Measurements from ENCODE around the gene ATP8B4. TPM values are rescaled to one million over a fixed set of nuclear protein-coding genes. Genes with fewer than 3 reads are reported as not detected.

The ATP8B4 gene
- total RNA-seq, 1 donor from 2014 or later, result 1.1 TPM

DNA sequence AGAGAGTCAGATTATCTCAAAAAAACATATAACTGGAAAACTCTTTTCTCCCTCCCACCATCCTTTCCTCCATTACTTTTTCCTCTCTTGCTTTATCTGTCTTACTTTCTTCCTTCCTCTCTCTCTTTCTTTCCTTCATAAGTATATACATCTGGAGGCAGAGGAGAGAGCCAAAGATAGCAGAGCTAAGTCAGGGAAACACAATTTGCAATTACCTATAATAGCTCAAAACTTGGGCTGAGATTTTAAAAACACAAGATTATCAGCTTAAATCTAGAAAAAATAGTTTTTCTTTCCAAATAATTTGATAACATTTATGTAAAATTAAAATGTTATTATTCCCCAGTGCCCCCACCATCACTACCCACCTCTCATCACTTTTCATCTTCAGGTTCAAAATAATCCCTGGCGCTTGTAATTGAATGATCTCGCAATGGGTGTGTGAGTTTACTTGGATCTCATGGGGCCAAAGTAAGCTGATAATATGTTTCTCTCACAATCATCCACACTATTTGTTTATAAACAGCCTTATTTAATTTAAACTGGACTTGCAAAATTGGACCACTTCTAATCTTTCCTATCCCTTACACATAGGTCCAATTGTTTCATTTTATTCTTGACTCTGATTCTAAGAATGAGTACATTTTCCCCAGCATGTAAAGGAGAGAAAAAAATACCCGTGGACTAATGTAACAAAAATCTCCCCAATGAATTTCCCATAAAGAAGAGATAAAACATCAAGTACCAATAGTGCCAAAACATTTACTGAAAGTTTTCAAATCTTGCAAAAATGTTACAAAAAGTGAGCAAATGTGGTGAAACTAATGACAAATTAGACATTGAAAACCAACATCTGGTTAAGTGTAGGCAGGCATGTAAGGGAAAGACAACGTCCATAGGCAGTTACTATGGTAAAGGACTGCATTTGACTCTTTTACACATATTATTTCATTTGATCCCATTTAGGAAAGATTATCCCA is 261.2 kb downstream of the ATP8B4 start:
- TF ChIP-seq, protein P1, sequence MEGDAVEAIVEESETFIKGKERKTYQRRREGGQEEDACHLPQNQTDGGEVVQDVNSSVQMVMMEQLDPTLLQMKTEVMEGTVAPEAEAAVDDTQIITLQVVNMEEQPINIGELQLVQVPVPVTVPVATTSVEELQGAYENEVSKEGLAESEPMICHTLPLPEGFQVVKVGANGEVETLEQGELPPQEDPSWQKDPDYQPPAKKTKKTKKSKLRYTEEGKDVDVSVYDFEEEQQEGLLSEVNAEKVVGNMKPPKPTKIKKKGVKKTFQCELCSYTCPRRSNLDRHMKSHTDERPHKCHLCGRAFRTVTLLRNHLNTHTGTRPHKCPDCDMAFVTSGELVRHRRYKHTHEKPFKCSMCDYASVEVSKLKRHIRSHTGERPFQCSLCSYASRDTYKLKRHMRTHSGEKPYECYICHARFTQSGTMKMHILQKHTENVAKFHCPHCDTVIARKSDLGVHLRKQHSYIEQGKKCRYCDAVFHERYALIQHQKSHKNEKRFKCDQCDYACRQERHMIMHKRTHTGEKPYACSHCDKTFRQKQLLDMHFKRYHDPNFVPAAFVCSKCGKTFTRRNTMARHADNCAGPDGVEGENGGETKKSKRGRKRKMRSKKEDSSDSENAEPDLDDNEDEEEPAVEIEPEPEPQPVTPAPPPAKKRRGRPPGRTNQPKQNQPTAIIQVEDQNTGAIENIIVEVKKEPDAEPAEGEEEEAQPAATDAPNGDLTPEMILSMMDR (IDR thresholded peaks at IDR 0.05; ENCODE audit: insufficient read depth, low read length, severe bottlenecking), result no peak
- no peaks in the 10 kb centered on the region for H3K36me3 ChIP-seq (ENCODE audit: control insufficient read depth, insufficient read depth, low read length)
- no peak for DNase-seq (ENCODE audit: low read depth)
- H3K4me3 ChIP-seq (ENCODE audit: low read depth, low read length), result no peak overlapping the region
- H3K27me3 ChIP-seq (ENCODE audit: control insufficient read depth, insufficient read depth, low read length), result no peaks in the 10 kb centered on the region
- FAIRE-seq, result no peak

DNA sequence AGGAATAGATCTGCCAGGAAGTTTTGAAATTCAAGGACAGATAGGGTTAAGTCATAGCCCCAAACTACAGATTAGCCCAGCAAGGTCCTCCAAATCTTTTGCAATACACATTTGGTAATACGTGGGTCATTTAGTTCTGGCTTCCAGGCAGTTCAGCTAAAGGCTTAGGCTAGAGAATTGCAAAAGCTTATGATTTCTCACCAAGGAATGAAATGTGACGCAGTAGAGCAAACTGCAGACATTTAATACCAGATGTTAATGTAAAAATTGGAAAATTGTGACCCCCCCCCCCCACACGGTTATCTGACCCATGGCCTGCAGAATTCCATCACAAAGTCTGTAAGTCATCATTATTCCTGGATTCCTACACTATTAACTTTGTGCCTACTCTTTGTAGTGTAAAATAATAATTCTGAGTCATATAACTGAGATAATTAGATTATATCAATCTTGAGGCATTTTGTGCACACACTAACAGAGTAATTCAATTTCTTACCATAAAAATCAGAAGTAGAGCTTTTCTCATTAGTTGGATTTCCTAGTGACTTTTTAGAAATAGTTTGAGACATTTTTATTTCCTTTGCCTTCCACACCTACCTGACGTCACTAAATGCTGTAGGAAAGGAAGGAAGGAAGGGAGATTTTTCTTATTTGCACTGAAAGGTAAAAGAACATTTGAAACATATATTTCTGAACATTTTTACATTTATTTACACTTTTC is 263.0 kb downstream of the ATP8B4 start:
- no peaks in the 10 kb centered on the region for H3K27me3 ChIP-seq (ENCODE audit: control insufficient read depth, insufficient read depth, low read length)
- no peak overlapping the region for H3K4me3 ChIP-seq (ENCODE audit: low read depth, low read length)
- DNase-seq (ENCODE audit: low read depth), result peak; percentile 50
- no peaks in the 10 kb centered on the region for H3K36me3 ChIP-seq (ENCODE audit: control insufficient read depth, insufficient read depth, low read length)
- FAIRE-seq, result no peak
- TF ChIP-seq, protein P1 (IDR thresholded peaks at IDR 0.05; ENCODE audit: insufficient read depth, low read length, severe bottlenecking), result no peak

DNA sequence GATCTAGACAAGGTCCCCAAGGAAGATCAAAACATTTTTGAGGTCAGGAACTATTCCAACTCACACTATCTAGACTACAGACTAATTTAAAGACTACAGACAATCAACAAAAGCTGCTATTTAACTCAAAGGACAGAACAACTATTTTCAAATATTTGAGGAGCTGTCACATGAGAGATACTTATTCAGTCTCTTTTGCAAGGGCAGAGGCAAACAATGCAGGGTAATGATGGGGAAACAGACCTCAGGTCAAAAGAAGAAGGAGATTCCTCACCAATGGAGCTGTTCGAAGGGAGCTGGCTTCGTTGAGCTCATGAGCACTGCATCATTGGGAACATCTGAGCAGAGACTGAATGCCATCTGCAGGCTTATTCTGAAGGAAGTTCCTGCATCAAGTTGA is 266.3 kb downstream of the ATP8B4 start:
- no peaks in the 10 kb centered on the region for H3K27me3 ChIP-seq (ENCODE audit: control insufficient read depth, insufficient read depth, low read length)
- no peak overlapping the region for H3K4me3 ChIP-seq (ENCODE audit: low read depth, low read length)
- H3K36me3 ChIP-seq (ENCODE audit: control insufficient read depth, insufficient read depth, low read length), result no peaks in the 10 kb centered on the region
- TF ChIP-seq, protein P1 (IDR thresholded peaks at IDR 0.05; ENCODE audit: insufficient read depth, low read length, severe bottlenecking), result no peak
- no peak for FAIRE-seq
- DNase-seq (ENCODE audit: low read depth), result no peak

DNA sequence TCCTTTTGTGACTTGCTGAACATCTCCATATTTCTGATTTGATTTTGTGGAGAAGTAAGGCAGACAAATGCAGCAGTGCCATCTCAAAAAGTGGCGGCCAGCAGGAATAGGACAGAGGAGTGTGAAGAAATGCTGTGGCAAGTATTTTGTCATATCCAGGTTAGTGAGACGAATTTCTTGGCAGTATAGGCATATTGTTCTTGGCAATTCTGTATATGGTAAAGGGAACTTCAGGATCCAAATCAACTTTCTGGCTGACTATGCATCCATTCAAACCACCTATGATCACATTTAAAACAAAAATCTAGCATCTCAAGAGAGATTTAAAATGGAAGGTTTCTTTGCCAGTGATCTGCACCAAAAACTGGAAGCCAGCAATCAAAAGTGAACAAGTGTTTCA is 270.2 kb downstream of the ATP8B4 start:
- DNase-seq (ENCODE audit: low read depth), result no peak
- H3K4me3 ChIP-seq (ENCODE audit: low read depth, low read length), result no peak overlapping the region
- H3K36me3 ChIP-seq (ENCODE audit: control insufficient read depth, insufficient read depth, low read length), result no peaks in the 10 kb centered on the region
- no peak for FAIRE-seq
- H3K27me3 ChIP-seq (ENCODE audit: control insufficient read depth, insufficient read depth, low read length), result no peaks in the 10 kb centered on the region
- TF ChIP-seq, protein P1 (IDR thresholded peaks at IDR 0.05; ENCODE audit: insufficient read depth, low read length, severe bottlenecking), result no peak

DNA sequence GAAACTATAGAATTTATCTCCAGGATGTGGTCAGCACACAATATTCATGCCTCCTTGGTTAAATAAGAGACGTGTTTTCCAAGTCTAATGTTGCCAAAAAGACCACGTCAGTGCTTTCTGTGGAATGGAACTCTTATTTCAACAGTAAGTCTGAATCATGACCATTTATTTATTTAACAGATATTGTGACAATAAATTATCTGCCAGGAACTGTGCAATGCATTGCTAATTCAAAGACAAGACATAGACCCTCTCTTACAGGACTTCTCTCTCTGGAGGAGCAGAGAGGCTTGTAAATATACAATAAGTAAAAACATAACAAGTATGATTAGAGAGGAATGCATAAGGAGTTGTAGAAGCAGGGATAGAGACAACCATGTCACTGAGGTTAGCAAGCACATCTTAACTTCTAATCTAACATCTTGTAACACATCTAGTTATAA is 270.7 kb downstream of the ATP8B4 start:
- TF ChIP-seq, protein P1 (IDR thresholded peaks at IDR 0.05; ENCODE audit: insufficient read depth, low read length, severe bottlenecking), result no peak
- H3K4me3 ChIP-seq (ENCODE audit: low read depth, low read length), result no peak overlapping the region
- H3K27me3 ChIP-seq (ENCODE audit: control insufficient read depth, insufficient read depth, low read length), result no peaks in the 10 kb centered on the region
- no peak for FAIRE-seq
- DNase-seq (ENCODE audit: low read depth), result peak; percentile 92
- no peaks in the 10 kb centered on the region for H3K36me3 ChIP-seq (ENCODE audit: control insufficient read depth, insufficient read depth, low read length)
